SU-DHL-6 (cell line): ENCODE data around the gene CENPQ.

Source experiments
- H2AFZ ChIP-seq: fragments of 200-600 bp; sonication (generic); 2 replicates; pipeline ENCODE4 v1.6.1; 2014; ENCODE audit warnings: low read depth, mild to moderate bottlenecking, moderate library complexity, mixed read lengths, antibody characterized with exemption, low read length; ENCODE audit not compliant: severe bottlenecking
- H3F3A ChIP-seq: fragments of 200-600 bp; shearing (Covaris generic); 2 replicates; pipeline ENCODE4 v1.6.0; 2016; ENCODE audit warnings: antibody characterized with exemption, mild to moderate bottlenecking; ENCODE audit not compliant: insufficient read depth
- H3K27ac ChIP-seq: fragments of 200-600 bp; sonication (generic); 2 replicates; pipeline ENCODE4 v1.5.1; 2016; ENCODE audit warnings: low read depth, mild to moderate bottlenecking, low read length, moderate library complexity, mixed read lengths
- H3K27me3 ChIP-seq: fragments of 200-600 bp; sonication (generic), shearing (Covaris generic); 2 replicates; pipeline ENCODE4 v1.6.0; 2014; ENCODE audit warnings: mild to moderate bottlenecking, low read length
- H3K36me3 ChIP-seq: fragments of 200-600 bp; sonication (generic); 2 replicates; pipeline ENCODE4 v1.6.1; 2014; ENCODE audit warnings: mild to moderate bottlenecking, low read length, mixed read lengths
- H3K4me2 ChIP-seq: fragments of 300-600, 200-600 bp; shearing (Covaris generic), sonication (generic); 2 replicates; pipeline ENCODE4 v1.6.0; 2014; ENCODE audit warnings: low read length, low read depth, mild to moderate bottlenecking; ENCODE audit not compliant: poor library complexity, severe bottlenecking
- H3K4me3 ChIP-seq: fragments of 200-600 bp; sonication (generic); 2 replicates; pipeline ENCODE4 v1.5.1; 2014; ENCODE audit warnings: antibody characterized with exemption, low read length, mild to moderate bottlenecking, mixed read lengths; ENCODE audit not compliant: insufficient read depth, poor library complexity, severe bottlenecking
- H3K79me2 ChIP-seq: fragments of 200-600 bp; sonication (generic); 2 replicates; pipeline ENCODE4 v1.6.1; 2014; ENCODE audit warnings: mild to moderate bottlenecking, low read length, moderate library complexity; ENCODE audit not compliant: insufficient read depth
- H3K9ac ChIP-seq: fragments of 200-600 bp; sonication (generic); 2 replicates; pipeline ENCODE4 v1.7.0; 2014; ENCODE audit warnings: mild to moderate bottlenecking, low read length
- H3K9me2 ChIP-seq: fragments of 200-600 bp; sonication (generic); replicated peaks from 2 replicates; pipeline ENCODE4 v1.6.1; 2014; ENCODE audit warnings: low read length; ENCODE audit not compliant: insufficient read depth
- H3K9me3 ChIP-seq: fragments of 200-600 bp; sonication (generic); 2 replicates; pipeline ENCODE4 v1.6.1; 2014; ENCODE audit warnings: low read length, mixed read lengths; ENCODE audit not compliant: insufficient read depth
- H4K20me1 ChIP-seq: fragments of 200-600 bp; sonication (generic); 2 replicates; pipeline ENCODE4 v1.6.1; 2014; ENCODE audit warnings: low read depth, mild to moderate bottlenecking, antibody characterized with exemption, low read length, moderate library complexity, mixed read lengths
- EZH2phosphoT487 ChIP-seq: fragments of 200-600 bp; sonication (generic), shearing (Covaris generic); conservative IDR thresholded peaks from 2 replicates; pipeline ENCODE4 v1.6.1; 2018; ENCODE audit warnings: mild to moderate bottlenecking, antibody characterized with exemption, low read length, moderate library complexity, mixed read lengths
- TF ChIP-seq, protein P1 (sequence below): fragments of 200-600 bp; sonication (generic); IDR thresholded peaks from one replicate; pipeline ENCODE4 v1.5.1; 2017; ENCODE audit warnings: antibody characterized with exemption, mild to moderate bottlenecking, low read length, moderate library complexity; ENCODE audit not compliant: insufficient read depth, poor library complexity, severe bottlenecking

CENPQ gene

DNA sequence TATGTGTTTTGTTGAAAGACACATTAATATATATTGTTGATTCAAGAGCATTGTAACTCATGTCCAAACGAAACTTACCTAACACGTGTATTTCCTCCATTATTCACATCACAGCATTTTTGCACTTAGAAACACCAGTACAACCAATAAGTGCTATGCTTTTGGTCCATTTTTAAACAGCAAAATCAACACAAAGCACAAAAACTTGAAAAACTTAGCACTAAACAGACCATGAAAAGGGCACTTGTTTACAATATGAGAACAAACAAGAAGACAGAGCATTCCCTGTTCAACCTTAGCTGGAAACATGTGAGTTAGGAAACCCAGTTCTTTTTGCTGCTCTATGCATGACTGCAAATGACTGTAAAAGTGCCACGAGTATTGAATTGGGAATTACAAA, 46.2 kb downstream of the CENPQ start:
- H4K20me1 ChIP-seq = no peaks in the 10 kb centered on the region
- H3K4me3 ChIP-seq = no peak overlapping the region
- H3K79me2 ChIP-seq = no peaks in the 10 kb centered on the region
- H3K9ac ChIP-seq = no peak overlapping the region
- no peak overlapping the region for H2AFZ ChIP-seq
- no peaks in the 10 kb centered on the region for H3K9me2 ChIP-seq
- TF ChIP-seq, protein P1, sequence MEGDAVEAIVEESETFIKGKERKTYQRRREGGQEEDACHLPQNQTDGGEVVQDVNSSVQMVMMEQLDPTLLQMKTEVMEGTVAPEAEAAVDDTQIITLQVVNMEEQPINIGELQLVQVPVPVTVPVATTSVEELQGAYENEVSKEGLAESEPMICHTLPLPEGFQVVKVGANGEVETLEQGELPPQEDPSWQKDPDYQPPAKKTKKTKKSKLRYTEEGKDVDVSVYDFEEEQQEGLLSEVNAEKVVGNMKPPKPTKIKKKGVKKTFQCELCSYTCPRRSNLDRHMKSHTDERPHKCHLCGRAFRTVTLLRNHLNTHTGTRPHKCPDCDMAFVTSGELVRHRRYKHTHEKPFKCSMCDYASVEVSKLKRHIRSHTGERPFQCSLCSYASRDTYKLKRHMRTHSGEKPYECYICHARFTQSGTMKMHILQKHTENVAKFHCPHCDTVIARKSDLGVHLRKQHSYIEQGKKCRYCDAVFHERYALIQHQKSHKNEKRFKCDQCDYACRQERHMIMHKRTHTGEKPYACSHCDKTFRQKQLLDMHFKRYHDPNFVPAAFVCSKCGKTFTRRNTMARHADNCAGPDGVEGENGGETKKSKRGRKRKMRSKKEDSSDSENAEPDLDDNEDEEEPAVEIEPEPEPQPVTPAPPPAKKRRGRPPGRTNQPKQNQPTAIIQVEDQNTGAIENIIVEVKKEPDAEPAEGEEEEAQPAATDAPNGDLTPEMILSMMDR = no peak
- TF ChIP-seq EZH2phosphoT487 = no peak
- no peaks in the 10 kb centered on the region for H3K9me3 ChIP-seq
- no peak overlapping the region for H3K4me2 ChIP-seq
- H3K36me3 ChIP-seq = no peaks in the 10 kb centered on the region
- H3K27ac ChIP-seq = no peak overlapping the region
- no peaks in the 10 kb centered on the region for H3K27me3 ChIP-seq
- no peaks in the 10 kb centered on the region for H3F3A ChIP-seq

DNA sequence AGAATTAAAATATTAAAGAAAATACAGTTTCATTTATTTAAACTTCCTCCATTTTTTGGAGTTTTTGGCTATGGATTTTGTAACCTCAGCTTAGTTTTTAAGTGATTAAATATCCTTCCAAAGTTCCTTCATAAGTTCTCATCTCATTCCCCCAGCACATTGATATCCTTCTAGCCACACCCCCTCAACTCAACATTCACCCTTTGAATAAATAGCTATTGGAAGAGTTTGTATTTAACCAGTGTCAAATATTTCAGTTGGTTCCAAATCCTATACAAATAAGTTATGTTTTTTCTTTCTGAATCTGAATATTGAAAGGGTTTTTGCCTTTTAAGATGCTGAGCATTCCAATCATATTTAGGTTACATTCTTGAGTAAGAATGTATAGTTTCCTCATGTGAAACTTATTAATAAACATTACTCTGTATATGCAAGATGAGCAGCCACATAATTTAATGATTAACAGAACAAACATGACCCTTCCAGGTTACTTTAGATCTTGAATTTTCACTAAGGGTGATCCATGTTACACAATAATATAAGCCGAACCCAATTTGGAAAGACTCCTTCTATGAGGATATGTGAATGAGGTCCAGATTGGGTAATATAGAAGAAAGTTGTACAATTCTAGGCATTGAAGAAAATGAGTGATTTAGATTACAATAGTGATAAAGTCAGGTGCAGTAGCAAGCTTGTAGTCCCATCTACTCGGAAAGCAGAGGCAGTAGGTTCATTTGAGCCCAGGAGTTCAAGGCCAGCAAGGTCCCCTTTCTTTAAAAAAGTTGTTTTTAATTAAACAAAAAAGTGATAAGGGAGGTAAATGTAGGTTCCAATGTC, 50.2 kb downstream of the CENPQ start:
- no peaks in the 10 kb centered on the region for H3K79me2 ChIP-seq
- no peaks in the 10 kb centered on the region for H3K27me3 ChIP-seq
- H3K4me3 ChIP-seq = no peak overlapping the region
- no peak overlapping the region for H3K4me2 ChIP-seq
- H3K36me3 ChIP-seq = no peaks in the 10 kb centered on the region
- H3K9me2 ChIP-seq = no peaks in the 10 kb centered on the region
- H3K9me3 ChIP-seq = no peaks in the 10 kb centered on the region
- H4K20me1 ChIP-seq = no peaks in the 10 kb centered on the region
- no peak overlapping the region for H3K27ac ChIP-seq
- no peak for TF ChIP-seq EZH2phosphoT487
- TF ChIP-seq, protein P1 = no peak
- H3K9ac ChIP-seq = no peak overlapping the region
- H2AFZ ChIP-seq = no peak overlapping the region
- no peaks in the 10 kb centered on the region for H3F3A ChIP-seq

DNA sequence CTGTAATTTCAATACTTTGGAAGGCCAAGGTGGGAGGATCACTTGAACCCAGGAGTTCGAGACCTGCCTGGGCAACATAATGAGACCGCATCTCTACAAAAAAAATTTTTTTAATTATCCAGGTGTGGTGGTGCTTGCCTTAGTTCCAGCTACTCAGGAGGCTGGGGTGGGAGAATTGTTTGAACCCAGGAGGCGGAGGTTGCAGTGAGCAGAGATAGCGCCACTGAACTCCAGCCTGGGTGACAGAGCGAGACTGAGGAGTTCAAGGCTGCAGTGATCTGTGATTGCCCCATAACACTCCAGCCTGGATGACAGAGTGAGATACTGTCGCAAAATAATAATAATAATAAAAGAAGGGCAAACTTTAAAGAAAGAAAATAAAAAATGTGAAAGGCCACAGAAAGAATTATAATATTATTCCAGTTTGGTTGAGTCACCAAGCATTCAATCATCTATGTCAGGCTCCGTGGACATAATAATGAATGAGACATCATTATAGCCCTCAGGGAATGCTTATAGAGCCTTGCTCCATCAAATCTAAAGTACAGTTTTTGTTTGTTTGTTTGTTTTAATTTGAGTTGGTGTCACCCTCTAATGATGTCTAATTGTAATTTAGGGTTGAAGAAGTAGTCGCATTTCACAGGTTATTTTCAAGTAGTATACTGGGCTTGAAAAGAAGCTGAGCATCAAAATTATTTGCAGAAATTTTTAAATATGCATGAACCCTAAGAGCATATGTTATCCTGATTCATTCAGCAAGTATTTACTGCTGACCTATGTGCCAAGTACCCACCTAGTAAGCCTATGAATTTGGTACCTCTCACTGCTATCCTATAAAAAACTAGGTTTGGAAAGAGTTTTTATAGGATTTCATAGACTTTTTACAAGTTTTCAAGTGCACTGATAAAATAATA, 51.7 kb downstream of the CENPQ start:
- Histone ChIP-seq H2AFZ (no peak overlapping the region), H3K4me3 (no peak overlapping the region), H3K27ac (no peak overlapping the region), H3K9me2 (no peaks in the 10 kb centered on the region), H3F3A (no peaks in the 10 kb centered on the region), H3K9me3 (no peaks in the 10 kb centered on the region), H3K79me2 (no peaks in the 10 kb centered on the region), H3K9ac (no peak overlapping the region), H3K4me2 (no peak overlapping the region), H3K27me3 (no peaks in the 10 kb centered on the region), H4K20me1 (no peaks in the 10 kb centered on the region), H3K36me3 (no peaks in the 10 kb centered on the region)
- TF ChIP-seq EZH2phosphoT487 = no peak
- TF ChIP-seq, protein P1 = no peak
